SK-N-SH (cell line): ENCODE results near the gene KMT2A. TPM values are rescaled to one million over a fixed set of nuclear protein-coding genes. Genes with fewer than 3 reads are reported as not detected.
"Not testable (repeated sequence)": the region's sequence is repeated elsewhere in the genome, so short reads cannot be mapped to it uniquely, and the experiment has no call there.

Source experiments
- CTCF ChIA-PET: fragments of 300-600, 350-600 bp; formaldehyde crosslinking; extraction: SDS; loops from one replicate; lab custom pipeline; 2021; lab: Yijun Ruan, JAX
- POLR2A ChIA-PET: fragments of 350-600 bp; sonication (Branson Sonifier 250); formaldehyde crosslinking; extraction: SDS; loops from one replicate; lab custom pipeline; 2020; ENCODE audit warnings: antibody characterized with exemption, inconsistent platforms; lab: Yijun Ruan, JAX
- DNase-seq: peaks from one replicate; pipeline ENCODE4 v3.0.0; 2012
- H2AFZ ChIP-seq: fragments of 200-600 bp; sonication (generic); 2 replicates; pipeline ENCODE4 v1.8.1; 2016; ENCODE audit warnings: antibody characterized with exemption, mild to moderate bottlenecking, low read depth
- H3F3A ChIP-seq: fragments of 200-600 bp; sonication (generic); replicated peaks from 2 replicates; pipeline ENCODE3; 2016; ENCODE audit warnings: antibody characterized with exemption, mild to moderate bottlenecking; ENCODE audit not compliant: insufficient read depth
- H3K27ac ChIP-seq, 2 experiments: fragments of 200-500 bp in 1 of 2; fragments of 200-600 bp in 1 of 2; sonication (Bioruptor generic) in 1 of 2; sonication (generic), shearing (Covaris generic) in 1 of 2; 2 replicates each; pipeline versions ENCODE4 v1.5.1 to v1.6.1; 2014 to 2016; ENCODE audit warnings: low read depth in 2 of 2, inconsistent platforms in 1 of 2, low read length in 1 of 2, mild to moderate bottlenecking in 1 of 2, mixed read lengths in 1 of 2
- H3K27me3 ChIP-seq: fragments of 200-600 bp; sonication (generic), shearing (Covaris generic); 2 replicates; pipeline ENCODE4 v1.6.1; 2016; ENCODE audit warnings: mixed run types; ENCODE audit not compliant: insufficient read depth
- H3K36me3 ChIP-seq, 2 experiments: fragments of 200-500 bp in 1 of 2; fragments of 200-600 bp in 1 of 2; sonication (Bioruptor generic) in 1 of 2; sonication (generic) in 1 of 2; replicated peaks in 1 of 2; 2 replicates each; pipeline versions ENCODE3 to v1.5.1; 2014 to 2016; ENCODE audit warnings: low read length in 1 of 2, mild to moderate bottlenecking in 1 of 2; ENCODE audit not compliant: insufficient read depth in 2 of 2, control insufficient read depth in 1 of 2
- H3K4me1 ChIP-seq, 2 experiments: fragments of 200-500 bp in 1 of 2; fragments of 200-600 bp in 1 of 2; sonication (Bioruptor generic) in 1 of 2; sonication (generic), shearing (Covaris generic) in 1 of 2; 2 replicates each; pipeline versions ENCODE4 v1.5.1 to v1.6.1; 2014 to 2016; ENCODE audit warnings: low read depth in 1 of 2, low read length in 1 of 2, mixed run types in 1 of 2; ENCODE audit not compliant: insufficient read depth in 2 of 2, control insufficient read depth in 1 of 2
- H3K4me2 ChIP-seq: fragments of 200-600 bp; sonication (generic), shearing (Covaris generic); 2 replicates; pipeline ENCODE4 v1.6.1; 2017; ENCODE audit warnings: mixed run types
- H3K4me3 ChIP-seq, 2 experiments: fragments of 200-500 bp in 1 of 2; fragments of 200-600 bp in 1 of 2; sonication (Bioruptor generic) in 1 of 2; sonication (generic), shearing (Covaris generic) in 1 of 2; 2 replicates each; pipeline versions ENCODE4 v1.5.1 to v1.8.1; 2014 to 2016; ENCODE audit warnings: low read depth in 2 of 2, inconsistent platforms in 1 of 2, low read length in 1 of 2, mild to moderate bottlenecking in 1 of 2, mixed read lengths in 1 of 2, moderate library complexity in 1 of 2
- H3K79me2 ChIP-seq: fragments of 200-600 bp; sonication (generic); 2 replicates; pipeline ENCODE4 v1.8.1; 2017; ENCODE audit warnings: mild to moderate bottlenecking; ENCODE audit not compliant: insufficient read depth
- H3K9ac ChIP-seq: fragments of 200-600 bp; sonication (generic); 2 replicates; pipeline ENCODE4 v1.6.1; 2017; ENCODE audit warnings: mixed run types
- H3K9me2 ChIP-seq: fragments of 200-600 bp; sonication (generic); 2 replicates; pipeline ENCODE4 v1.6.1; 2017; ENCODE audit warnings: mixed run types
- H3K9me3 ChIP-seq: fragments of 200-600 bp; sonication (generic); 2 replicates; pipeline ENCODE4 v1.6.1; 2017; ENCODE audit warnings: mixed run types, mild to moderate bottlenecking, moderate library complexity
- H4K20me1 ChIP-seq: fragments of 200-600 bp; sonication (generic); 2 replicates; pipeline ENCODE4 v1.6.1; 2017; ENCODE audit warnings: mild to moderate bottlenecking, mixed run types; ENCODE audit not compliant: insufficient read depth
- MXI1 ChIP-seq: IDR thresholded peaks from 2 replicates; pipeline ENCODE4 v1.6.1; 2012; ENCODE audit warnings: mild to moderate bottlenecking, low read depth, low read length, improper control_type of control experiment
- NFIC ChIP-seq: IDR thresholded peaks from 2 replicates; pipeline ENCODE4 v1.4.0; 2012; ENCODE audit warnings: borderline replicate concordance
- PBX3 ChIP-seq: IDR thresholded peaks from 2 replicates; pipeline ENCODE4; 2012
- RAD21 ChIP-seq: IDR thresholded peaks from 2 replicates; pipeline ENCODE4 v1.6.1; 2012; ENCODE audit warnings: mild to moderate bottlenecking, low read length
- RFX5 ChIP-seq: IDR thresholded peaks from 2 replicates; pipeline ENCODE4 v1.6.1; 2012; ENCODE audit warnings: mild to moderate bottlenecking, improper control_type of control experiment, low read length
- TAF1 ChIP-seq: IDR thresholded peaks from 2 replicates; pipeline ENCODE4 v1.6.1; 2012; ENCODE audit warnings: low read depth, mild to moderate bottlenecking, low read length, moderate library complexity, borderline replicate concordance
- TCF12 ChIP-seq: IDR thresholded peaks from 2 replicates; pipeline ENCODE4 v1.4.0; 2012
- USF2 ChIP-seq: fragments of 150-350 bp; IDR thresholded peaks from 2 replicates; pipeline ENCODE4 v1.6.1; 2017; ENCODE audit warnings: antibody characterized with exemption, low read length, low read depth, borderline replicate concordance
- WGBS: methylation state at CpG from one replicate; pipeline ENCODE4 v1.1.6; 2017; ENCODE audit warnings: low lambda C conversion rate; 5-methylcytosine and 5-hydroxymethylcytosine counted together
- polyA plus RNA-seq, 3 experiments: library from polyadenylated mRNA; depleted of rRNA; stranded (reverse); fragments of >200 nt; gene quantifications; 2 replicates each; pipeline ENCODE4 v1.2.3, GENCODE V29; 2012

KMT2A gene
- polyA plus RNA-seq, 1 of the 3 experiments (the other 2 are of a cell fraction): 15.7 TPM

GRCh38 chr11:118462178-118462577 lies 25.9 kb downstream of the KMT2A start:
- H2AFZ ChIP-seq: no peak overlapping the region
- DNase-seq: no peak
- H3K9me2 ChIP-seq: no peaks in the 10 kb centered on the region
- no peaks in the 10 kb centered on the region for H3K9me3 ChIP-seq
- H3K4me2 ChIP-seq: no peak overlapping the region
- WGBS: 94% methylated on average over 2 of the region's 2 CpGs
- no peaks in the 10 kb centered on the region for H3F3A ChIP-seq
- H3K79me2 ChIP-seq: peaks cover 97% of the 10 kb centered on the region
- H3K4me3 ChIP-seq: no peak overlapping the region
- TF ChIP-seq TAF1 (no peak), MXI1 (no peak), USF2 (no peak), NFIC (no peak), RAD21 (no peak), TCF12 (no peak)
- H3K27me3 ChIP-seq: no peaks in the 10 kb centered on the region
- H4K20me1 ChIP-seq: peaks cover 63% of the 10 kb centered on the region
- ChIA-PET CTCF (interaction anchor here (0.7 to 1.0 kb wide), 2 partner anchors 26 to 1282 kb away, joined by 3 to 4 read pairs; no protein-coding TSS in a partner anchor), POLR2A (no interaction called here)
- no peaks in the 10 kb centered on the region for H3K36me3 ChIP-seq
- H3K9ac ChIP-seq: no peak overlapping the region
- no peak overlapping the region for H3K27ac ChIP-seq
- H3K4me1 ChIP-seq: no peaks in the 10 kb centered on the region

GRCh38 chr11:118468968-118469367 lies 32.7 kb downstream of the KMT2A start:
- Histone ChIP-seq H4K20me1 (peaks cover 49% of the 10 kb centered on the region), H3K79me2 (peaks cover 95% of the 10 kb centered on the region), H3K36me3 (peaks cover 41 to 56% of the 10 kb centered on the region in 2 experiments)
- H3K27me3 ChIP-seq, H3K9me3 ChIP-seq, H2AFZ ChIP-seq, POLR2A ChIA-PET, H3K4me3 ChIP-seq, H3K27ac ChIP-seq, H3K4me1 ChIP-seq, H3K4me2 ChIP-seq, H3F3A ChIP-seq, DNase-seq, H3K9ac ChIP-seq, H3K9me2 ChIP-seq: not testable (repeated sequence)
- 96% methylated on average over 2 of the region's 2 CpGs for WGBS
- CTCF ChIA-PET: interaction anchor here (0.6 kb wide), 1 partner anchor 20 kb away, joined by 5 read pairs; no protein-coding TSS in a partner anchor

DNA sequence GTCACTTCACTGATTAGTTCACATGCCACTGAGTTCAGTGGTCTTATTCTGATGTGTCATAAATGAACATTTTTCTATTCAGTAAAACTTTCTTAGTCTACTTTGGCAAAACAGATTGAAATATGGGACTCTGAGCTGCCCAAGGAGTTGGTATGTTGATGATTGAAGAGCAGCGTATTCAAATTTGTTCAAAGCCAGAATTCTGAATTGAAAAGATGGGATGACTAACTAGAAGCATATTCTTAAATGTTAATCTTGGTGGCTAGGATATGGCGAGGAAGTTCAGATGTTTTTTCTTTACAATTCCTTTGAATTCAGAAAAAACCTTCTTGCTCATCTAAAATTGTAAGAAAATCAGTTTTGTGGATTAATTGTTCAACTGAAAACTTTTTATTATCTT lies 34.7 kb downstream of the KMT2A start:
- Histone ChIP-seq H3K9me2 (no peaks in the 10 kb centered on the region), H3K4me2 (no peak overlapping the region), H3K27ac (no peak overlapping the region), H2AFZ (no peak overlapping the region), H3K36me3 (peaks cover 41 to 56% of the 10 kb centered on the region in 2 experiments), H3K4me1 (no peaks in the 10 kb centered on the region), H4K20me1 (peaks cover 48% of the 10 kb centered on the region), H3K9me3 (no peaks in the 10 kb centered on the region), H3K27me3 (no peaks in the 10 kb centered on the region), H3K4me3 (no peak overlapping the region), H3F3A (no peaks in the 10 kb centered on the region), H3K9ac (no peak overlapping the region), H3K79me2 (peaks cover 88% of the 10 kb centered on the region)
- DNase-seq: no peak
- 91% methylated on average over 2 of the region's 2 CpGs for WGBS
- CTCF ChIA-PET: interaction anchor here (1.5 kb wide), 1 partner anchor 18 kb away, joined by 4 read pairs; no protein-coding TSS in a partner anchor
- POLR2A ChIA-PET: no interaction called here
- TF ChIP-seq USF2 (no peak), RFX5 (no peak), MXI1 (no peak), PBX3 (no peak)
